GM06990 (cell line): ENCODE results near the gene CCNY.

Source experiments
- DNase-seq: peaks from one replicate; pipeline ENCODE4 v3.0.0-alpha.2; 2011; ENCODE audit not compliant: insufficient read length; ENCODE audit errors: extremely low read depth
- H3K27me3 ChIP-seq: replicated peaks from 2 replicates; pipeline ENCODE4 v1.6.0; 2011; ENCODE audit warnings: low read length; ENCODE audit not compliant: control insufficient read depth, insufficient read depth
- H3K36me3 ChIP-seq: 2 replicates; pipeline ENCODE4 v1.5.1; 2011; ENCODE audit warnings: low read length; ENCODE audit not compliant: control insufficient read depth, insufficient read depth
- H3K4me3 ChIP-seq: replicated peaks from 2 replicates; pipeline ENCODE4 v1.5.1; 2011; ENCODE audit warnings: low read depth, mild to moderate bottlenecking, control low read depth, low read length
- CTCF ChIP-seq: IDR thresholded peaks from 2 replicates; pipeline ENCODE4 v1.5.1; 2011; ENCODE audit warnings: low read length, control low read depth, mild to moderate bottlenecking, inconsistent platforms; ENCODE audit not compliant: insufficient read depth, poor library complexity, severe bottlenecking

CCNY gene

DNA sequence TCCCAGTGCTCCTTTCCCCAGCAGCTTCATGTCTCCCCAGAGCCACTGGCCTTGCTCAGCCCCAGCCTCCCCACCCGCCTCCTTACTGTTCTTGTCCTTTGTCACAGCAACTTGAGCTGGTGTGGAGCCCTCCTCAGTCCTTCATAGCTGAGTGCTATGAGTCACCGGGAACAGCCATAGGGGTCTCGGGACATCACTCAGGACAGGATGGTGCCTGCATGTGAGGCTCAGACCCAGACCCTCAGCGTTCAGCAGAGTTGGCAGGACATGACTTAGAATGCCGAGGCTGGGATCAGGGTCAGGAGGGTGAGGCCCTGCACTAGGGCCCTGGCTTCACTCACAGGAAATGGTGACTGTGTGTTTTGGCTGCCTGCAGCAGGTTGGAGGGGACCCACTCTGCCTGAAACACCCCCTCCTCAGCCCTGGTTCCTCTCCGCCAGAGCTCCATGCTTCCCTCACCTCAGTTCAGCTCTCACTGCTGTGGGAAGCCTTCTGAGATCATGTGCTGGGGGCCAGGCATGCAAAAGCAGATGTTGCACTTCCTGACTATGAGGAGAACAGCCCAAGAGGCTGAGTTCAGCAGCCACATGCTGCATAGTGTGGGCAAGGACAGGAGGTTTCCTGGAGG lies 228.1 kb downstream of the CCNY start:
- Histone ChIP-seq H3K36me3 (peaks cover 2% of the 10 kb centered on the region), H3K27me3 (no peaks in the 10 kb centered on the region), H3K4me3 (no peak overlapping the region)
- DNase-seq, result no peak
- no peak for TF ChIP-seq CTCF

GRCh38 chr10:35565602-35566081 lies 229.3 kb downstream of the CCNY start:
- no peak for TF ChIP-seq CTCF
- Histone ChIP-seq H3K4me3 (no peak overlapping the region), H3K36me3 (peaks cover 3% of the 10 kb centered on the region), H3K27me3 (no peaks in the 10 kb centered on the region)
- no peak for DNase-seq

- Histone ChIP-seq H3K36me3 (peaks cover 3% of the 10 kb centered on the region), H3K27me3 (no peaks in the 10 kb centered on the region), H3K4me3 (no peak overlapping the region)
- no peak for DNase-seq
- no peak for TF ChIP-seq CTCF
Observed at GRCh38 chr10:35567951-35568350, 231.6 kb downstream of the CCNY start.

GRCh38 chr10:35568483-35569015 lies 232.2 kb downstream of the CCNY start:
- no peak for DNase-seq
- TF ChIP-seq CTCF, result no peak
- Histone ChIP-seq H3K4me3 (no peak overlapping the region), H3K36me3 (peaks cover 3% of the 10 kb centered on the region), H3K27me3 (no peaks in the 10 kb centered on the region)

- Histone ChIP-seq H3K36me3 (peaks cover 3% of the 10 kb centered on the region), H3K27me3 (no peaks in the 10 kb centered on the region), H3K4me3 (no peak overlapping the region)
- TF ChIP-seq CTCF, result no peak
- no peak for DNase-seq
Observed at GRCh38 chr10:35569111-35569707, 232.9 kb downstream of the CCNY start.
